GM19395 (cell line): Measurements from ENCODE around the gene HOXA1.

ENCODE experiments used
- ATAC-seq: cut with Tn5 transposase; IDR thresholded peaks from one replicate; pipeline ENCODE4 v1.9.1; 2021; ENCODE audit warnings: mild to moderate bottlenecking, moderate library complexity; ENCODE audit not compliant: unreplicated experiment

Gene HOXA1

GRCh38 chr7:27106181-27106900 is 10.5 kb upstream of the HOXA1 start:
- no peak for ATAC-seq

DNA sequence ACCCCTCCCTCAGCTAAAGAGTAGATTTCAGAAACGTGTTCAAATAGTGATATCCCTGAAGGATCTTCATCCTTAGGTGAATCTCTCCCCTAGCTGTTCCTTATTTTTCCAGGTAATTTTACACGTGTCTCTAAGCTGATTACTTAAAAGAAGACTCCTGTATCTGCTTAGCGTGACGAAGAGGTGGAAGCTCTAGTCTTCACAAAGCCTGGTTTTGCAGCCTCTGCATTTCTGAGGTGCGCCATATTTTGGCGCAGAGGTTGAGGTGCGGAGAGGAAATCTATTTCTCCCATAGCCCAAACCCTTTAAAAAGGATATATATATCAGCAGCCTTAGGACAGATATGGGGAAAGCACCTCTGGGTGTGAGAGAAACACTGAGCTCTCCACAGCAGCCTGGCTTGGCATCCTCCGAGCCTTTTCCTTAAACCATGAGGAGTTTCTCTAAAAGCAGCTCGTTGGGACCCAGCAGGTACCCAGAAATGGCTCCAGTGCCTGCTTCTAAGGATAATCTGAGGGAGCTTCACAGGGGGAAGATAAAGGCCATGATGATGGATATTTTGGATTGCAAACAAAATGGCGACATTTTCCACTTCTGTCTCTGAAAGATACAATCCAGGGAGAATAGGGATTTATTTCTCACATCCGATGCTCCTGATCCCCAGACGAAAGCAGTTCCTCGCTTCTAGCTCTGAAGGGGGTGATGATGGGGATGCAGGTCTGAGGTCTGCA is 9.7 kb upstream of the HOXA1 start:
- no peak for ATAC-seq

GRCh38 chr7:27104341-27105058 is 8.7 kb upstream of the HOXA1 start:
- no peak for ATAC-seq

- ATAC-seq: no peak
Measured at GRCh38 chr7:27103489-27104226, 7.9 kb upstream of the HOXA1 start.

DNA sequence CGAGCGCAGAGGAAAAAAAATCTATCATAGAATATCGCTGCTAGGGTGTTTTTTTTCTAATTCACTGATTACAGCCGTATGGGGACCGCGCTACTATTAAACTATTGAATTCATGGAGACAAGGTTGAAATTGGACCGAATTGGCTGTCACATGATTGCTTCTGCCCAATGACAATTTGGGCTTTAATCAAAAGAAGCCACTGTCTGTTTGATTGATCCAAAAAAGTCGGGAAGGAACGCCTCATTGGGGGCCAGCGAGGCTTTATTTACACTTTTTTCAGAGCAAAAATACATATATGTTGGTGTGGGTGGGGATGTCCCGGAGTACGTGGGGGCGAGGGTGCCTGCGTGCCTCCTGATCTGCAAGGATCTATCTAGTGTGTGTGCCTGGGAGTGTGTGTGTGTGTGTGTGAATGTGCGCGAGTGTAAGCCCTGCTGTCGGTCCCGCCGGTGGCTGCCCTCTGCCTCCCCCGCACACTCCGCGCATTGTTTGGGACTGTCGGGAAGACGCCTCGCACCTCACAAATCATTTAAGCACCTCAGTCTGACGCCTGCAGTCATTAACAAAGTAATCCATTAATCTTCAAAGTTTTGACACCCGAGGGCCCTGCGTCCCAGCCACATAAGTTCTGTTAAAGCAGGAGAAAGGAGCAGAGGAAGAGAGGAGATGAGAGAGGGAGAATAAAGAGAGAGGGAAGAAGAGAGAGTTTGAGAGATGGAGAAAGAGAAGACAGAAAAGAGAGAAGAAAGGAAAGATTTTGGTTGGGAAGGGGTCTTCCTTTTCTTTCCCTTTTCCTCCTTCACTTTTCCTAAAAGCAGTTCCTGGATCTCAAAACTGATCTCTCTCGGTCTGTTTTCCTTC is 7.0 kb upstream of the HOXA1 start, which contains the start of gene HOXA2:
Gene HOXA2 (minus strand): TSS at position 103 of the 862 bp plus-strand sequence. CDS start 183 bp downstream, outside the sequence.
- no peak for ATAC-seq

- ATAC-seq: no peak
Measured at GRCh38 chr7:27101957-27102580, 6.3 kb upstream of the HOXA1 start.

DNA sequence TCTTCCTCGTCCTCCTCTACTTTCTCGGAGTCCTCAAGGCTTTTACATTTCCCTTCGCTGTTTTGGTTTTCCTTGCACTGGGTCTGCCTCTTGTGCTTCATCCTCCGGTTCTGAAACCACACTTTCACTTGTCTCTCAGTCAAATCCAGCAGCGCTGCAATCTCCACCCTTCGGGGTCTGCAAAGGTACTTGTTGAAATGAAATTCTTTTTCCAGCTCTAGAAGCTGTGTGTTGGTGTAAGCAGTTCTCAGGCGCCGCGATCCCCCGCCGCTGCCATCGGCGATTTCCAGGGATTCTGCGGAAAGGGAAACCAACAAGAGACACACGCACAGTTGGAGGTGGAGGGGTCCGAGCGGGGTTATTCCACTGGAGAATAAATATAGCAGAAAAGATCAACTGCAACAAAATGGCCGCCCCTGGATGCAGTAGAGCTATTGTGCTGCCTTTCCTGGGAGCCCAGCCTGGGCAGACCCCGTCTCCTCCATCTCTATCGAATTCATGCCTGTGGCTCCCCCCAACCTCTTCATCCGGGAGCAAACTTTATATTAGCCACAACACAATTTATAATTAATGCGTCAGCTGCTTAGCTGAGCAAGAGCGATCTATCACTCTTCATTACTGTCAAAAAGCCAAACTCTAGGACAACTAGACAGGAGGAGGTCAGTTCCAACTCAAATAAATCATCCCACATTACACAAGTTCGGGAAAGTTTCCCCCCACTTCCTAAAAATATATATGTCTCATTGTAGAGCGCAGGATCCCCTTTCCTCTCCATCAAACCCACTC is 5.6 kb upstream of the HOXA1 start:
- ATAC-seq: no peak

DNA sequence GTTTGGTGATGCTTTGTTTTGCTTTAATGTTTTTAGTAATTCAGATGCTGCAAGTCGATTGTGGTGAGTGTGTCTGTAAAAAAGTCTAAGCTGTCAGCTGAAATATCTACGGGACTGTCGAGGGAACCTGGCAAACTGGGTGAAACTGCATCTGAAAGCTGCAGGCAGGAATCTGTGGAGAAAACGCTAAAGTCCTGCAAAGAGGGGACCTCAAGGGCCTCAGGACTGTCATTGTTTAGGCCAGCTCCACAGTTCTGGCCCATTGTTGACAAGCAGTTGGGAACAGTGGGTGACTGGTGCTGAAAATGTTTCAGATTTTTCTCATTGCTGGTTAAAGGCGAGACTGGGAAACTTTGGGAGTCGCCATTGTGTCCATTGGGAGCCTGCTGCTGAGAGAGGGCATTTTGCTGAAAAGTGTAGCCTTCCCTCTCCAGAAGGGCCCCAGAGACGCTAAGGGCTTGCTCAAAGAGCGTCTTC is 4.9 kb upstream of the HOXA1 start:
- no peak for ATAC-seq

DNA sequence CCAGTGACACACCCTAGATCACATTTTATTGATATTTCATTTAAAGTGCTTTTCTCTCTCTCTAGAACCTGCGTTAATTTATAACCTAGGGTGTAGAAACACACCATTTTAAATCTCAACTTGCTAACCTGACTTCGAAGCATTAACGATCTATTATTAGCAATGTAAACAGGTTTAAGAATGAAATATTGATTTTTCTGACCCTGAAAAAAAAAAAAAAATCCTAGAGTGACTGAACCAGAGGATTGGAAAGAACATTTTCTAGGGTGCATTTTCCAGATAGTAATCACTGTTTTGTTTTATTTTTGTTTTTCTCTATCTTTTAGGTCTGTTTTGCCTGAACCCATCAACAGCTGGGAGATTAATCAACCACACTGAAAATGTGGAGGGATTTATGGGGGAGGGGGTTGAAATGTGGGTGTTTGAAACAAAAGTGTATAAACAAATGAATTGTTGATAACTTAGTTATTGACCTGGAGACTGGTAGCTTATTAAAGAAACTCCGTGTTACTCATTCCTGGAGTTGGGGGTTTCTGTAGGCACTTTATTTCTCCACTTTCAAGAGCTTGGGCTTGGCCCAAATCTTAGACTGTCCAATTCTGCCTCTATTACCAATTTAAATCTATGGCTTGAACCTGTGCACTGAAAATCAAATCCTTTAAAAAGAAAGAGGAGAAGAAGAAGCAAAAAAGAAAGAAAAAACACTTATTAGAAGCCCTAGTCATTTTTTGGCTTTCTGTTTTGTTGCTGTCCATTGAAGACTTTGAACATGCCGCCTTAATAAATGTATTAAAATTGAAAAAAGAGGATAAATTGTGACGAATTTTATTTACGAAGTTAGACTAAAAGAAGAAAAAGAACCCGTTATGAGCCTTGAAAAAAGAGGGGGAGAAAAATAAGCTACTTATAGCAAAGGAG is 3.9 kb upstream of the HOXA1 start:
- ATAC-seq: no peak

DNA sequence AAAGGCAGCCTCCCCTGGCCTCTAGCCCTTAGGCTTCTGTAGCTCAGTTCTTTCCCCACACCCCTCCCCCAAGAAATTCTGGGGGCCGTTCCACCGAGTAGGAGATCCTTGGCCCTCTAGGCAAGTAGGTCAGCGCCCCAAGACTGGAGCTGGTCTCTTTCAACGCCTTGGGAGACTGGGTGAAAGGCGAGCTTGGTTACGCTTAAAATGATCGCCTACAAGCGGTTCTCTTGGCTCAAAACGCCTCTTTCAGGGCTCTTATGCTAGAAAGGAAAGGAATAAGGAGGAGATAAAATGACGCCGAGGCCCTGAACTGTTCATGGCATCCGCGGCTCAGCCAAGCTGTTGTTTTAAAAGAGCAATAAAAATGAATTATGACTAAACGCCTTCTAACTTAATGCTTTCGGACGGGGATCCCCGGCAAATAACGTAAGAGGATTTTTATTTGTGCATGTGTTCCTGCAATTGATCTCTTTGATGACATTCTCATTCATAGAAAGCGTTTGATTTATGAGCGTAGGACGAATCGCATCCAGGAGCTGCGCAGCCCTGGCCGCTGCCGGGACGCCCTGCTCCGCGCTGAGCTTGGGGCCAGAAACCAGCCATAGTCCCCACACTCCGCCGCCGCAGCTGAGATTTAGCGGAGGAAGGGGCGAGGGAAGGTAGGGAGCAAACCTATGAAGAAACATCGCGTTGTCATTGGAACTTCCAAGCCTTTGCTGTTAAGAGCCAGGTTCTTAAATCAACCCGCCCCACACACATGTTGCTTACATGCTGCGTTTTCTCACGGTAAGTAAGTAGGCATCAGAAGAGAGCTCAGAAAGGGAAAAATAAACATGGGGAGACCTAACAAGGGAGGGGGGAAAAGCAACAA is 3.0 kb upstream of the HOXA1 start:
- no peak for ATAC-seq

DNA sequence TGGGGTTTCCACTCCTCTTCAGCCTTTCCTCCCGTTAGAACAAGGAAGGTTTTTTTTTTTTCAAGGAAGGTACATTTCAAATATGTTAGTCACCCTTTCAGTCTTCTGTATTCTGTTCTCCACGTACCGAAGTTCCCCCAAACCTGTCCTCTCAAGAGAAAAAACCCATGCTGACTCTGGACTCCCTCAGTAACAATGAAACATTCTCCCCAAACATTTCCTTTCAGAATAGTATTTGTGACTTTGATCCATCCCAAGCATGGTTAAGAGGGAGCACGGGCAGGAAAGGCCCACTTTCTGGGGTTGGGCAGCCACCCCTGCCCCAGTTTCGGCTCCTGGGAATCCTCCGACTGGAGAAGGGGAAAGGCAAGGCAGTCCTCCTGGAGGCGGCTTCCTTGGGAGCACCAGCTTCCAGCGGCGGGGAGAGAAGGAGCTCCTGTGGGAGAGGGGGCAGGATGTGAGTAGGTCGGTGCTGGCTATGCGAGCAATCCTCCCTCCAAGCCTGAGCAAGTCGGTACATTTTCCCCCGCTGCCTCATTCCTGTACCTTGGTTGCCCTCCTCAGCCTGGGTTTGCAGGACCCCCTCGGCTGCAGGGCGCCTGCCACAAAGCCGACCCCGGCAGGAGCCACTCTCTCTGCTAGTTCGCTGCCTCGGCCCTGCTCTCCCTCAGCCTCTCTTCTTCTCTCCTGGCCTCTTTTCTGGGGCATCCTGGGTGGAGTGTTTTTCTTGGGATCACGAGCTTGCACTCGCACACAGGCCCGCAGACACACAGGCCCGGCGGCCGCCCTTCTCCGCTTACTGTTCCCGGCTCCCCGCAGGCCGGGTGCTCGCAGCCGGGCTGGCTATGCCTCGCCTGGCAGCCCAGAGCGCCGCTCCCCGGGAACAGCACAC is 2.1 kb upstream of the HOXA1 start:
- no peak for ATAC-seq

GRCh38 chr7:27096768-27097514 is 1.1 kb upstream of the HOXA1 start:
- no peak for ATAC-seq

- peak; percentile 11 for ATAC-seq
Measured at GRCh38 chr7:27095050-27095896, 527 bp downstream of the HOXA1 start.
